NCI-H460 (cell line): Measurements from ENCODE around the gene RPAP3. TPM values are rescaled to one million over a fixed set of nuclear protein-coding genes. Genes with fewer than 3 reads are reported as not detected.
"Not testable (repeated sequence)": the region's sequence is repeated elsewhere in the genome, so short reads cannot be mapped to it uniquely, and the experiment has no call there.

Source experiments
- DNase-seq: peaks from one replicate; pipeline ENCODE4 v3.0.0-alpha.2; 2016; ENCODE audit warnings: low read depth; ENCODE audit errors: extremely low read depth
- total RNA-seq: library from RNA; depleted of rRNA; stranded (reverse); fragments of >200 nt; shearing (Covaris generic); gene quantifications from 2 replicates; pipeline ENCODE4 v1.2.3, GENCODE V29; 2014

The RPAP3 gene
- total RNA-seq, 1 experiment from 2014 or later: 43.7 TPM

GRCh38 chr12:47698055-47698454, 7.8 kb downstream of the RPAP3 start:
- DNase-seq: no peak

DNA sequence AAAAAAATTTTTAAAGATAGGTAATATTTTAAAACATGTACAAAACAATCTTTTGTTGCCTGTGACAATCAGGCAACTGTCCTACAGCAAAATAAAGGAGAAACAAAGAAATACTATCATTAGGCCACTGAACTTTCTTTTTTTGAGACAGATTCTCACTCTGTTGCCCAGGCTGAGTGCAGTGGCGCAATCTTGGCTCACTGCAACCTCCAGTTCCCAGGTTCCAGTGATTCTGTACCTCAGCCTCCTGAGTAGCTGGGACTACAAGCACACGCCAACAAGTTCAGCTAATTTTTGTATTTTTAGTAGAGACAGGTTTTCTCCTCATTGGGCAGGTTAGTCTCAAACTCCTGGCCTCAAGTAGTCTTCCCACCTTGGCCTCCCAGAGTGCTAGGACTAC, 16.6 kb downstream of the RPAP3 start:
- no peak for DNase-seq

DNA sequence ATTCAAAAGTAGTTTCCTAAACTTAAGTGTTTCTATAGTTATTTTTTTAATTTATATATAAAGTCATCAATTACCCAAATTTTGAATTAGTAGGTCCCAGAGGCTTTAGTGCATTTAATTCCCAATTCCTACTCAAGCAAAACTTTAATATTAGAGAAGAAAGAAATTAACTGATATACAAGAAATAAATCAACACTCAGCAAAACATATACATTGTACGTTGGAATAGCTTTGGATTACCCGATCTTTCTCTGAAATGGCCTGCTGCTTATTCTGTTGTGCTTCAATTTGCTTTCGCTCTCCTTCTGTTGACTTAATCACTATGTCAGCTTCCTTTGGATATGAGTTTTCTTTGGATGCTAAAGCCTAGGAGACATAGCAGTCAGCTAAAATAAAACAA, 18.2 kb downstream of the RPAP3 start:
- DNase-seq: no peak

GRCh38 chr12:47686645-47687240, 19.1 kb downstream of the RPAP3 start:
- peak; percentile 31 for DNase-seq

GRCh38 chr12:47679785-47680184, 26.0 kb downstream of the RPAP3 start:
- DNase-seq: no peak

DNA sequence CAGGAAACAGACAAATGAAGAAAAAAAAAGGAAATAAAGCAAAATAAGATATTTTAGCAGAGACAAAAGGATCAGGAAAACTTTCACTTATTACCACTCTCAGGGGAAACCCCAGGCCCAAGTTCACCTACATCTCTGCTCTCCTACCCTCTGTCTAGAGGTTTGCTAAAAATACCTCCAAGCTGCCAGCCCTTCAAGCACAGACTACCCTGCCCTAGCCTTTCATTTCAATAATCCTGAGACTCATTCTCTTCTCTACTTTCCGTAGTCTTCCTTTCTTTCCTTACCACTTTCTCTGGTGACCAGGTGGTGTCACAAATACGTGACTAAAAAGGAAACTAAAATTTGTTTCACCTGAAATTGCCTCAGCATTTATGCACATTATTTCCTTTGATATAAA, 33.8 kb downstream of the RPAP3 start:
- no peak for DNase-seq

GRCh38 chr12:47667935-47668334, 37.9 kb downstream of the RPAP3 start:
- DNase-seq: not testable (repeated sequence)

GRCh38 chr12:47652521-47653234, 53.2 kb downstream of the RPAP3 start:
- no peak for DNase-seq

DNA sequence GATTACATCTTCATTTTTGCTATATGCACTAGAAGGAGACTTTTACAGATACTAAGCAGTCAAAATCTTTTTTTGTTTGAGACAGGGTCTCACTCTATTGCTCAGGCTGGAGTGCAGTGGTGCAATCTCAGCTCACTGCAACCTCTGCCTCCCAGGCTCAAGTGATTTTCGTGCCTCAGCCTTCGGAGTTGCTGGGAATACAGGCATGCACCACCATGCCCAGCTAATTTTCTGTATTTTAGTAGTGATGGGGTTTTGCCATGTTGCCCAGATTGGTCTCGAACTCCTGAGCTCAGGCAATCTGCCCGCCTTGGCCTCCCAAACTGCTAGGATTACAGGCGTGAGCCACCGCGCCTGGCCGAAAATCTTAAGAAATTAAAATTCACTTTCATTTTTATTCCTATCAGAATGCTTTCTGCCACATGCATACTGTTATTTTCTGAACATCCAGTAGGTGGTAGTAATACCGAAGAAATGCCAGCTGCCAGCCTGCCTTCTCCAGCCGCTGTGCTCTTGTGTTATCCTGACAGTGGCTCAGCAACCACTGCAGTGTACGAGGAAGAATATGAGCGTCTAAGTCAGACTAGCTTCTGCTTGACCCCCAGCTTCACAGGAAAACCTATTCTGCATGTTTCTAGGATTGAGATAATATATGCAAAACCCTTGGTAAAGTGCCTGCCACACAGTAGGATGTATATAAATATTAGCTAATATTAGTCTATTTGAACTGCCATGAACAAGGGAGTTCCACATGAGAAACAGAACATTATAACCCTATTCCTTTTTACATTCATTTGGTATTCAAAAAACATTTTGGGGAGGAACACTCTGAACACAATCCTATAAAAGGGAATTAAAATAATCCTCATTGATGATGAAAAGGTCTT, 54.2 kb downstream of the RPAP3 start:
- peak; percentile 58 for DNase-seq

GRCh38 chr12:47650469-47650868, 55.4 kb downstream of the RPAP3 start:
- DNase-seq: no peak

DNA sequence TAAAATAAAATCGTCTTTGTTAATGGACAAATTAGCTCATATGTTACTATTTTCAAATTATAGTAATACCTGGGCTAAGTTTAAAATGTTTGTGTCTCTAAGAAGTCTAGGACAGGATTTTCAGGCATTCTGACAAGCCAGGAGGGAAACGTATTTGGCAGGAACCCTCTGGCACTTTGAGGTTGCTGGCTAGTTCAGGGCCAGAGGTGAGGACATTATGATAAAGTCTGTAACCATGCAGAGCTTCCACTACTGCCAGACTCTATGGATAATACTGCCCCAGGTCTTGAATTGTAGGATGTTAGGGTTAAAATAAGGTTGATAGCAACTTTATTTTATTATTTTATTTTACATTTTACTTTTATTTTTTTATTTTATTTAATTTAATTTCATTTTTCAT, 56.4 kb downstream of the RPAP3 start:
- no peak for DNase-seq

DNA sequence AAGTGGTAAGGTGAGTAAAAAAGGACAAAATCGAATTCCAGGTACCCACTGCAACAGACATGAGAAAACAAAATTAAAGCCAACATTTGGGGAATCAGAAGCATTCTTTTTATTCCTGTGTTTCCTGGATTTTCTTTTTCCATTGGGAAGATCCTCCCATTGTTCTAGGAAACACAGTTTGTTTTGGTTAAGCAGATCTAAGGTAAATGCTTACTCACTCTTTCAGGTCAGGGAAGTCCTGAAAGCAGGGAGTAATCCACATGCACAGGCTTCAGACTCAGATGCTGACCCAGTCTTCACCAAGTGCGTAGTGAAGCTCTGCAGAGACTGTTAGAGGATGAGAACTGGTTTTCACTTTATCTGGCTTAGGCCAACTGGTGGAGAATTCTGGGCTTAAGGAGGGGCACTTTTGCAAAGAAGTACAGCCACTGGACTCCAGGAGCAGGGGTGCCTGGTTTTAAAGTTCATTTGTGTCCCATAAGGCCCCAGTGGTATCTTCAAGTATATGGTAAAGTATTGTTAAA, 57.7 kb downstream of the RPAP3 start:
- no peak for DNase-seq

- DNase-seq: not testable (repeated sequence)
Observed at GRCh38 chr12:47642310-47642709, 63.5 kb downstream of the RPAP3 start.

DNA sequence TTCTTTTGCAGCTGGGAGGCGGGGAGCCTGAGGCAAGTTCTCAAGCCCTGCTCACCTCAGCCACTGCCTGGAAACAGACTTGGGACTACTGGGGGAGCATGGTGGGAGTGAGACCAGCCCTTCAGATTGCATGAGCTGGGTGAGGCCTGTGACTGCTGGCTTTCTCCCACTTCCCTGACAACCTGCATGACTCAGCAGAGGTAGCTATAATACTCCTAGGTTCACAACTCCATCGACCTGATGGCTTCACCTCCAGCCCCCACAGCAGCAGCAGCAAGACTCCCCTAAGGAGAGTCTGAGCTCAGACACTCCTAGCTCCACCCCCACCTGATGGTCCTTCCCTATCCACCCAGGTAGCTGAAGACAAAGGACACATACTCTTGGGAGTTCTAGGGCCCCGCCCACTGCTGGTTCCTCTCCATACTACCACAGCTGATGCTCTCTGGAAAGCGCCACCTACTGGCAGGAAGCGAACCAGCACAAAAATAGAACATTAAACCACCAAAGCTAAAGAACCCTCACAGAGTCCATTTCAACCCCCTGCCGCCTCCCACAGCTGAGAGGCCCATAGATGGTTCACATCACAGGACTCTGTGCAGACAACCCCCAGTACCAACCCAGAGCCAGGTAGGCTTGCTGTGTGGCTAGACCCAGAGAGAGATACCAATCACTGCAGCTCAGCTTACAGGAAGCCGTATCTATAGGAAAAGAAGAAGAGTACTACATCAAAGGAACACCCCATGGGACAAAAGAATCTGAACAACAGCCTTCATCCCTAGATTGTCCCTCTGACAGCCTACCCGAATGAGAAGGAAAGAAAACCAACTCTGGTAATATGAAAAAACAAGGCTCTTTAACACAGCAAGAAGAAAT, 68.7 kb downstream of the RPAP3 start:
- DNase-seq: peak; percentile 38

DNA sequence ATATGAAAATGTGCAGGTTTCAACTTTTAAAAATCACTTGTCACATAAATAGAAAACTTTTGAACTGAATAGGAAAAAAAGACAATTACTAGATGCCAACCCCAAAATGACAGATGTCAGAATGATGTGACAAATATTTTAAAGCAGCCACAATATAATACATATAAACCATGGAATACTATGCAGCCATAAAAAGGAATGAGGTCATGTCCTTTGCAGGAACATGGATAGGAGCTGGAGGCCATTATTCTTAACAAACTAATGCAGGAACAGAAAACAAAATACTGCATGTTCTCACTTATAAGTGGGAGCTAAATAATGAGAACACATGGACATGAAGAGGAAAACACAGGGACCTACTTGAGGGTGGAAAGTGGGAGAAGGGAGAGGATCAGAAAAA, 70.1 kb downstream of the RPAP3 start:
- DNase-seq: not testable (repeated sequence)

DNA sequence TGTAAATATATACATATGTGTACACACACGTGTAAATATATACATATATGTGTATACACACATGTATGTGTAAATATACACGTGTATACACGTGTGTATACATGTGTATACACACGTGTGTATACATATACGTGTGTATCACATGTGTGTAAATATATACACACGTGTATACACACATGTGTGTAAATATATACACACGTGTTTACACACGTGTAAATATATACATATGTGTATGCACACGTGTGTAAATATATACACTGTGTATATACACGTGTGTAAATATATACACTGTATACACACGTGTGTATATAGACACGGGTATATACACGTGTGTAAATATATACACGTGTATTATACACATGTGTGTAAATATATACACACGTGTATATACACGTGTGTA, 71.7 kb downstream of the RPAP3 start:
- DNase-seq: no peak

GRCh38 chr12:47621960-47622359, 83.9 kb downstream of the RPAP3 start:
- DNase-seq: no peak

GRCh38 chr12:47617476-47617875, 88.4 kb downstream of the RPAP3 start:
- DNase-seq: no peak

- DNase-seq: no peak
Observed at GRCh38 chr12:47616440-47616839, 89.4 kb downstream of the RPAP3 start.

DNA sequence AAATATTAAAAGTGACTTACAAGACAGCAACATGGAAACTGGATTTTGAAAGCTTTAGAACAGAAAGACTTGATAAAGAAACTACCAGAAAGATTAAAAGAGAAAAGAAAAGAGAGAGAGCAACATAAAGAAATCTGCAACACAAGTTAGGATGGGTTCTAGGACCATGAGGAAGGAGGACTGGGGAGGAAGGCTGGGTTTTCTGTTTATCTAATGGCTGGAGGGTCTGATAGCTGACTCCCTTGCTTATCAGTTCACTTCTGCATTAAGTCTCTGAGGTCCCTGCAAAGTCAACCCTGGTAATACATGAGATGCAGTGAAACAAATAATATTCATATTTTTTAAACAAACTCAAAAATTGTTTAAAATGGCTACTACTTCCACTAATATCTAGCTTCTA, 90.1 kb downstream of the RPAP3 start:
- no peak for DNase-seq
